Stimulated activated CD4-positive, alpha-beta T cell treated with anti-CD3 and anti-CD28 coated beads, TNF-alpha, amount 100 ng/mL, for 24 hours (primary cell): Measurements from ENCODE around the gene STYXL1.
"Not testable (repeated sequence)": the region's sequence is repeated elsewhere in the genome, so short reads cannot be mapped to it uniquely, and the experiment has no call there.

Source experiments
- DNase-seq, 3 experiments: peaks; one replicate each; pipeline ENCODE4 v3.0.0-alpha.2; 2020; ENCODE audit warnings: low read depth in 3 of 3

STYXL1 gene

DNA sequence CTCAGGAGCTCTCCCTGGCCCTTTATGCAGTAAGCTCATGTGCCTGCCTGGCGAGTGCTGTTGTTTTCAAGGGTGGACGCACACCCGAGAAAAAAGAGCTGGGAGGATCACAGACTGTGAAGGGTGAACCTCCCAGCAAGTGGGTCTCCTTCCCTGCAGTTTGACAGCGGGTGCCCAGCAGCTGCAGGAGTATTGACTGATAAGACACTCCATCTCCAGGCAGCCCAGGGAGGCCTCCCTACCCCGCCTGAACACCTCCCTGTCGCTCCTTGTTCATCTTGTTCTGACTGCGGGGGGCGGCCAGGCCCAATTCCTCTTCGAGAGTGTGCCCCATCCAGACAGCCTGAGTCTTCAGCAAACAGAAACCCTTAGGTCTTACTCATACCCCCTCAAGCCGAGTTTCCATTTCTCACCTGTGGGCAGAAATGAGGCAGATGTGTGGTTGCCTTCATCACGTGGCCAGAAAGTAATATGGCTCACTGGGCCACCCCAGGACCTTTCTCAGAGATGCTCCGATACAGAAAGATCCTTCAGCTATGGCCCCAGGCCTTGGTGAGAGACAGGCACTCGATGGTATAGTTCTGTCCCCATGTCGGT lies 17.3 kb upstream of the STYXL1 start:
- no peak for DNase-seq

DNA sequence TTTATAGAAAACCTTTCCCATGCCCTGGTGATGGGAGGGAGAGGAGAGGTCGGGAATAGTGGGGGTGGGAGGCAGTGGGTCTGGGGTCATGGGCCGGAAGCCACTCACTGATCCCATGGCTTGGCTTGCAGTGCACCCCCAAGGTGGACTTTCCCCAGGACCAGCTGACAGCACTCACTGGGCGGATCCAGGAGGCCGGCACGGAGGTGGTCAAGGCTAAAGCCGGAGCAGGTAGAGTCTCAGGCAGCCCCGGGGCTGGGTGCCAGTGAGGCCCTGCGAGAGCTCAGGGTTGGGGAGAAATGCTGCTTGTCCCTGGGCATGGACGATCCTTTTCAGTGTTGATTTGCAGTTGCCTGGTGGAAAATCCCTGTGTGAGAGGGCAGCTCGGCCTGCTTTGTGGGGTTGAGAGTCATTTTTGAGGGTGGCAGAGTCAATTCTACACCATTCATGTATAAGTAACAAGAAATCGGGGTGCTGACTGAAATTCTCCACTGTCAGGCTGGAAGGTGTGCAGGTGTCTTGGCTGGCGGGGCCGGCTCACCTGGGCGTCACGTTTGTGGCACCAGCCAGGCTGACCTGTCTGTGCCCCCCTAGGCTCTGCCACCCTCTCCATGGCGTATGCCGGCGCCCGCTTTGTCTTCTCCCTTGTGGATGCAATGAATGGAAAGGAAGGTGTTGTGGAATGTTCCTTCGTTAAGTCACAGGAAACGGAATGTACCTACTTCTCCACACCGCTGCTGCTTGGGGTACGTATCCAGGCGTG lies 16.6 kb upstream of the STYXL1 start:
- DNase-seq = no peak

DNA sequence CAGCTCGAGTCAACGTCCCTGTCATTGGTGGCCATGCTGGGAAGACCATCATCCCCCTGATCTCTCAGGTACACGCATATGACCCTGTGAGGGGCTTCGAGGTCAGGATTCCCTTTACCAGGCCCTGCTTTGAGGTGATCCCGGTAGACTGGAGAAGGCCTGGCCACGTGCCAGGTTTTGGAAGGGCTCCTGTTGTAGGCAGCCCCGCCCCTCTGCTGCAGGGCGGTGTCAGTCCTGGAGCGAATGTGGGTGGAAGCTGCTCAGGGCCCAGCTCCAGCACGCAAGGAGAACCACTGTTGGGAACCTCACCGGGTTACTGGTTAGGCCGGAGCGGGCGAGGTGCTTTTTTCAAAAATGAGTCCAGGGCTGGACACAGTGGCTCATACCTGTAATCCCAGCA lies 15.7 kb upstream of the STYXL1 start:
- DNase-seq = no peak

DNA sequence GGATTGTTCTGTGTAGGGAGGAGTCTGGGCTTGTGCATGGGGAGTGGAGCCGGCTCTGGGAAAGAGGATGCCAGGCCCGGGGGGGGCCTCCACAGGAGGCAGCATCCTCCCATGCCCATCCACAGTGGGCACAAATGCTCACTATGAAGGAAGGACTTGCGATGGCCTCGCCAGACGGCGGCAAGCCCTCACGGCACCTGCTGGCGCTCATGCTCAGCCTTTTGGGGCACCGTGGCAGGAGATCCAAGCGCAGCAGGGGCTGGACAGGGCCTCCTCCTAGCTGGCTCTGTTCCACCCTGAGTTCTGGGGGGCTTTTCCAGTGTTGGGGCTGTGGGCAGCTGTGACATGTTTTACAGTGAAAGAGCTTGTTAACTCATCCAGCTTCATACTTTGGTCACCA lies 15.3 kb upstream of the STYXL1 start:
- no peak for DNase-seq

DNA sequence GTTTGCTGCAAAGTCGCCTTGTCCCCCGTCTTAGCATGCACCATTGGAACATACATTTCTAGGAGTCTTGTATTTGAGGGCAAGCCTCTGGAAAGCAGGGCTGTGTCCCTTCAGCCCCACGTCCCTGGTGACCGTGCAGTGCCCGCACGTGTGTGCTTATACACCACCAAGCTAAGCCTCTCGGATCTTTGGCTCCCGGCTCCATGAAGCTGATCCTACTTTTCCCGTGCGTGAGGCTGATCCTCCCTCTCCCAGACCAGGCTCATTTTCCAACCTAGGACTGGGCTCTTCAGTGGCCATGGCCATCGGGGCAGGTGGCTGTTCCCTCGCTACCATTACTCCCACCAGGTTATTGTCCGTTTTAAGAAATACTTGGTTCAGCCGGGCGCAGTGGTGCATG lies 14.5 kb upstream of the STYXL1 start:
- no peak for DNase-seq

DNA sequence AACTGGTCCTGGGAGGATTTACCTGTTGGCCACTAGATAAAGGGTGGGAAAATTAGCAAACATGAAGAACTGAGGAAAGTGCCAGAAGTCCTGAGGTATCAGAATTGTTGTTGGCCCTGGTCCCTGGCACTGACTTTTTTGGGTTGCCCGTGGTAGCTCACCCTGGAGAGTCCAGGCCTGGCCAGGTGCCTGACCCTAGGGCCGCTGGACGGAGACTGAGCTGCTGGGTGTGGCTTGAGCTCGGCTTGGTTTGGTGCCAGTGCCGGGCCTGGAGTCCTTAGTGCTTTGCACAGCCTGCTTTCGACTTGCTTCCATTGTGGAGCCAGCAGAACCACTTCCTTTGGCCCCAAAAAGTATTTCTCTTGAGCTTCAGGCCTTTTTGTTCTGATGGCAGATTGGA lies 13.0 kb upstream of the STYXL1 start:
- no peak for DNase-seq

DNA sequence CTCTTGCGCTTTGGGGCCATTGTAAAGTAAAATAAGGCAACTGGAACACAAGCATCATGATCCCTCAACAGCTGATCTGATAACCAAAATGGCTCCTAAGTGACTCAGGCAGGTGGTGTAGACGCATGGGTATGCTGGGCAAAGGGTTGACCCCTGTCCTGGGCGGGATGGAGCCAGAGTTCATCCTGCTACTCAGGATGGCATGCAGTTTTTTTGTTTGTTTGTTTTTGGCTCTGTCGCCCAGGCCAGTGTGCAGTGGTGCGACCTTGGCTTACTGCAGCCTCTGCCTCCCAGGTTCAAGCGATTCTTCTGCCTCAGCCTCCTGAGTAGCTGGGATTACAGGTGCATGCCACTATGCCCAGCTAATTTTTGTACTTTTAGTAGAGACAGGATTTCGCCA lies 10.9 kb upstream of the STYXL1 start:
- DNase-seq = not testable (repeated sequence)

DNA sequence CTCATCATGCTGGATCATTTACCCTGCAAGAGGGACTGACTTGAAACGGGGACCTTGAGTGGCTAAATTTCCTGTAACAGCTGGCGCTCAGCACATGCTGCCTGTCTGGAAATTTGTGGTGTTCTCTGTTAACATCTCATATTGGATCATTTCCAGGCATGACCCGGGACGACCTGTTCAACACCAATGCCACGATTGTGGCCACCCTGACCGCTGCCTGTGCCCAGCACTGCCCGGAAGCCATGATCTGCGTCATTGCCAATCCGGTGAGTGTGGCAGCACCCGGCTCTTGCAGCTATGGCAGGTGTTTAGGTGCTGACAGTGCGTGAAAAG lies 10.0 kb upstream of the STYXL1 start:
- no peak for DNase-seq

DNA sequence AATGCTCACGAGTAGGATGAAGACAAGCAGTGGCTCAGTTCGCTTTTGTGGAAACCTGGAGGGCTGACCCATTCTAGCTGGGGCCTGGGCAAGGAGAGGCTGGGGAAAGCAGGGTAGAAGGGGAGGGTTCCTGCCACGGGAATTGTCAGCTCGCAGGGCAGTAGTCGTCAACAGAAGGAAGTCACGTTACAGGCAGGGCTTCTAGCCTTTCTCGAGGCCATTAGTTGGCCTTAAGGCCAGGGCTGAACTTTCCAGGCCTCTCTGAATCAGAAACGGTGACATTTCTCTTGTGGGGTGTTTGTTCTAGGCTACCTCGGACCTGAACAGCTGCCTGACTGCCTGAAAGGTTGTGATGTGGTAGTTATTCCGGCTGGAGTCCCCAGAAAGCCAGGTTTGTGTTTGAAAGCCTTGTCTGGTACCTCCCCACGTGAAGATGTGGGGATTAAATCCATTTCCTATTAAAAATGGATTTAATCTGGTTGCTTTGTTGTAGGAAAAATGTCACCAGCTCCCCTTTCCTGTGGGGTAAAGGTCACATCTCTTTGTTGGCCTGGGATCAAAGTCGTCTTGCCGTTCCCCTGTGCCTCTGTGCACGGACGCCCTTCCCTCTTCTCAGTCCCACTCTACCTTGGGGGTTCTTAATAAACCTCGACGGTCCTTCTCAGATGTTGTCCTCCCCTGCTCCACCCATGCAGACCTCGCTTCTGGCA lies 9.5 kb upstream of the STYXL1 start:
- DNase-seq = no peak

DNA sequence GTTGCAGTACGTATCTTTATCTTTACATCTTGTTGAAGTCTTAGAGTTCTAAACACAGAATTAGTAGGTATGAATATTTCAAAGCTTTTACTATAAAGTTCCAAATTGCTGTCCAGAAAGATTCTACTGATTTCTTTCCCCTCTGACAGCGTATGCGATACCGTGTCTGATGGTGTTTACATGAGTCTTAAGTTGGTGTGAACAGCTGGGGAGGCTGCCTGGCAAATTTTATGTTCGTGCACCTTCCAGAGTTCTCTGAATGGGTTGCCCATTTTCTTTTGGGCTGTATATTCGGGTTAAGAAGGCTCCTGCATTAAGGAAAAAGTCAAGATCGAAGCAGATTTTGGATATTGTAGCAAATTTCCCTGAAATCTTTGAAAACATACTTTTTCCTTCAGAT lies 8.4 kb upstream of the STYXL1 start:
- no peak for DNase-seq

DNA sequence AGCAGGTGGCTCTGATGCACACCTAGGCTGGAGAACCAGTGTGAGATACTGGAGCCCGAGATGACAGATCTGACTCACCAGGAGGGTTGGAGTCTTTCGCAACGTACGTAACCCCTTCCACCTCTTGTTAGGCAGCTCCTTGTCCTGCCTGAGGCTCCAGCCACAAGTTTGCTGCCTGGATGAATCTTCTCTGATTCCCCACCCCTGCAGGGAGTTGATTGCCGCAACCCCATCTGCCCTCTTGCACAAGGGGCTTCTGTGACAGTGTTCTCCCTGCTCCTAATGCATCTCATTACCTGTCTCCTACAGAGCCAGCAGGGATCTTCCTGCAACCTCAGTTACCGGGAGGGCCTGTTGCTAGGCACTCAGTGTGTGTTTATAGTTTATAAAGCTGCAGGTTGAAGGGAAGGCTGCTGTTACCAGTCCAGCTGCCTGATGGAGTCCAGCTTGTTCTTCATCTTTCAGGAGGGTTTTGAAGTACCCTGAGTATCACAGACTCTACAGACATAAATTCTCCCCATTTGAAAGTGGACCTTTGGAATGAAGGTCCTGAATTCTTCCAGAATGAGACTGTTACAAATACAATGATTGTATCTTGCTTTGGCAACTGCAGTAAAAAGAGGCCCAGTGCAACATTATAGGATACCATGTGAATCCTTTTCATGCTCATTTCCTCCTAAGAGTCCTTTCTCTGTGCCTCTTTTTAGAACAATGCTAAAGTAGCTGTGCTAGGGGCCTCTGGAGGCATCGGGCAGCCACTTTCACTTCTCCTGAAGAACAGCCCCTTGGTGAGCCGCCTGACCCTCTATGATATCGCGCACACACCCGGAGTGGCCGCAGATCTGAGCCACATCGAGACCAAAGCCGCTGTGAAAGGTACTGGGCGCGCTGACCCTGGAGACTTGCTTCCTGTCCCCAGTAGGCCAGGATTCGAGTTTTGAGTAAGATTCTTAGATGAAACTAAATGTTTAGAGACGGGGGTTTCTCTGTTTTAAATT lies 6.6 kb upstream of the STYXL1 start:
- no peak for DNase-seq

DNA sequence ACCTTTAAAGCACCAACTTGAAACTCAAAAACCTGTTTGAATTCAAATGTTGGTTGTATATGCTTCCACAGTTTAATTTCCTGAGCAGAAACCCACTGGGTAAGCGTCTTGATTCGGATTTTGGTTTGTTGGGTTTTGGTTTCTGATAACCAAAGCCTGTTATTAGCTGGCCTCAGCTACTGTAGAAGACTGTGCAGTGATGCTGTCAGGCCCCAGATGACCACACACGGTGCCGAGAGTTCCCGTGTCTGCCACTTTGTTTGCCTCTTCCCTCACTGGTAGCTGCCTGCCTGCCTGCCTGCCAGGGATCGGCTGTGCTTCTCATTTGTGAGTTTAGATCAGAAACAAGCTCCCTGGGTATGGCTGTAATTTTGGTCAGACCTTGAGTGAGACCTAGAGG lies 5.7 kb upstream of the STYXL1 start:
- DNase-seq = no peak

DNA sequence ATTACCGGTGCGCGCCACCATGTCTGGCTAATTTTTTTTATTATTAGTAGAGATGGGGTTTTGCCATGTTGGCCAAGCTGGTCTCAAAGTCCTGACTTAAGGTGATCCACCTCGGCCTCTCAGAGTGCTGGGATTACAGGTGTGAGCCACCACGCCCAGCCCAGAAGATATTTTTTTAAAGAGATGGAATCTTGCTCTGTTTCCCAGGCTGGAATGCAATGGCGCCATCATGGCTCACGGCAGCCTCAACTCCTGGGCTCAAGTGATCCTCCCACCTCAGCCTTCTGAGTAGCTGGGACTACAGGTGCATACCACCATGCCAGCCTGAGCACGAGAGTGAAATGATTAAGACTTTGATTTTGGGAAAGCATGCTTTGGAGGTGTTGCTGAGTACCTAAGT lies 4.9 kb upstream of the STYXL1 start:
- DNase-seq = not testable (repeated sequence)

DNA sequence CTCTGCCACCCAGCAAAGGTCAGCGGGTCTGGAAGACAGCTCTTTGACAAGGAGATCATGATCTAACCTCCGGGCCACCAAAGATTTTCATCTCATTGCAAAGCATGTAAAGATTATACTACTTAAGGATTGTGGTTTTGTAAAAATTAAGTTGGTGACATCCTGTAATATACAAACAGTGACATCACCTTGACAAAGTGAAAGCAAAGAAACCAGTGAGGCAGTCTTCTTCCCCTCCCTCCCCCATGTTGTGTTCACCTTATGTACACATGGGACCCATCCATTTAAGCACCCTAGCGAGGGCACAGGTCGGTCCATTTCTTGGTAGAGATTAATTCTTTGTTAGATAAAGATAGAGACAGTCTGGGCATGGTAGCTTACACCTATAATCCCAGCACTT lies 4.0 kb upstream of the STYXL1 start:
- no peak for DNase-seq

DNA sequence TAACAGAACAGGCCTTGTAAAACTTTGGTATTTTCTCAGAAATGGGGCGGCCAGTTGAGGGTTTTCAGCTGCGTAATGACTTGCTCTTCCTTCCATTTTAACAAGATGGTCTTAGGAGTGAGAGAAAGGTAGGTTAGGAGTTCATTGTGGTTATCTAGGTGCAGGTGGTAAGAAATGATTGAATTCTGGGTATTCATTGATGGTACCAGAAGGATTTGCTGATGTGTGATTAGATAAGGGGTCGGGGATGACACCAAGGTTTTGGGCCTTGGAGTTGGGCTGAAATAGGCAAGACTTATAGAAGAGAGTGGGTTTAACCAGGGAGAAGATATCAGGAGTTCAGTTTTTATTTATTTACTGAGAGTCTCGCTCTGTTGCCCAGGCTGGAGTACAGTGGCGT lies 2.7 kb upstream of the STYXL1 start:
- DNase-seq = no peak

DNA sequence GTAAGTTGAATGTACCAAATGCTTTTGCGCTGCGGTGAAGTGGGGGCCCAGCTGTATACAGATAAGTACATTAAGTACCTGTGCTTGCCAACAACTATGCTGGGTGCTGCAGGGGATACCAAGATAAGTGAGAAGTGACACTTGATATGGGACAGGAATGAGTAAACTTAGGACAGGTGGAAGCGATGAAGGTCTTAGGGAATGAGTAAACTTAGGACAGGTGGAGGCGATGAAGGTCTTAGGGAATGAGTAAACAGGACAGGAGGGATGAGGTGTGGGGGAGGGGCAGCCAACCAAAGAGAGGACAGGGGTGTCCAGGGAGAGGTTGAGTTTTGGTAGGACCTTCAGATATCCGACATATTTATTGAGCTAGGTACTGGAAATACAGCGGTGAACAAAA lies 1.5 kb upstream of the STYXL1 start:
- DNase-seq = no peak

DNA sequence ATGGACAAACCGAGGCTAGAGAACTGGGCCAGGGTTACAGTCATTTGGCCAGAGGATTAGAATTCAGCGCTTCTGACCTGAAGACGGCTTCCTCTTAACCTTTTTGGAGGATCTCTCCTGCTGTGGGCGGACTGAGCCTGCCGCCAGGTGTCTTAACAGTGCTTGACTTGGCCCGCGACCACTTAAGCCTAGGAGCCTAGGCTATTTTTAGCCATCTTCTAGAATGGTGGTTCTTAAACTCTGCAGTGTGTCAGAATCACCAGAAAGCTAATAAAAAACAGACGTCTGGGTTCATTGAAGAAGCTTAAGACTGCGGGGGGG lies 828 bp upstream of the STYXL1 start:
- DNase-seq = no peak

DNA sequence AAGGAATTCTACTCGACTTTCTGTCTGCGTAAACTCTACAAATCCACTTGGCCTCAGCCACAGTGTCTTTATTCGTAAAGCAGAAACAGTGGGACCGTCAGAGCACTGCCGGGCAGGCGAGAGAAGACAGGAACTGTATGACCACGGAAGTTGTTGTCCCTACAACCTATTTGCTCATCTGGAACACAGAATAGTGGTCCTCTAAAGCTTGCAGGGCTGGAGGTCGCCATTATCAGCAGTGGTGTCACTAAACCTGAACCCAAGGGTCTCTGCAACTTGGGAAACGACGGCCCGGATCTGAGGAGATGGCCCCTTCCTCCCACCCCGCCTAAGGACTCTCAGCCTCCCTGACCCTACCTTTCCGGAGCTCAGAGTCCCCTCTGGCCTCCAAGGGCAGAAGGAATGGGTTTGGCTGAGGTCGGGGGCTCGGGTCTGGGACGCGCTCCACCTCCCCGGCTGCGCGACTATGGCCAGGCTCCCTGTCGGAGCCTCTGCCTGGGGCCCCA lies 442 bp downstream of the STYXL1 start:
- DNase-seq = no peak

DNA sequence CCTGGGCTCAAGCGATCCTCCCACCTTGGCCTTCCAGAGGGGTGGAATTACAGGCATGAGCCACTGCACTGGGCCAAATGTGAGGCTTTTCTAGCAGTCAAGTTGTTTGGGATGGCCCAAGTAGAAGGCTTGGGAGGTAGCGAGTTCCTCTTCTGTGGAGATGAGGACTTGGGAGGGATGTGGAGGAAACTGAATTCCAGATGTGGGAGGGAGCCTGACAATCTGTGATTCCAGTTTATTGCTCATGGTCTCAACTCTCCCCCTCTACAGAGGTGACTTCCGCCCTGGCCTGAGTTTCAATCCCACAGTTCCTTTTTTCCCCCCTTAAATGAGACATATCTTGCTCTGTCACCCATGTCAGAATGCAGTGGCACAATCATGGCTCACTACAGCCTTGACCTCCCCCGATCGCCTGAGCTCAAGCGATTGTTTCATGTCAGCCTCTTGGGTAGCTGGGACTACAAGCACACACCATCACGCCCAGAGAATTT lies 3.4 kb downstream of the STYXL1 start:
- DNase-seq = no peak

DNA sequence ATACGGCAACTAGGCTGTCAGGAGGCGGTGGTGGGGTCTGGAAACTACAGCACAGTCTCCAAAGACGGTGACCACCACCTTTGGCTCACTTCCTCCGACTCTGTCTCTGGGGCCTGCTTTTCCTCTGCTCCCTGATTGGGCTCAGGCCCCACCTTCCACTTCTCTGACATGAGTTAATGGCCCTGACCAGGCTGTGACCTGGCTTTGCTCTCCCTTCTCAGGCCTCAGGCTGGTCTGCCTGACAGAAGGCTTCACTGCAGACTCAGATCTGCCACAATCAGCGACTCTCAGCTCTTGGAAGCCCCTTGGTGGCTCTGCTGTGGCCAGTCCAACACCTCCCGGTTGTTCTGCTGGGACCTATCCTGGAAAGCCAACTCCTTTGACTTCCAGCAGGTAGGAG lies 7.7 kb downstream of the STYXL1 start:
- DNase-seq = no peak

DNA sequence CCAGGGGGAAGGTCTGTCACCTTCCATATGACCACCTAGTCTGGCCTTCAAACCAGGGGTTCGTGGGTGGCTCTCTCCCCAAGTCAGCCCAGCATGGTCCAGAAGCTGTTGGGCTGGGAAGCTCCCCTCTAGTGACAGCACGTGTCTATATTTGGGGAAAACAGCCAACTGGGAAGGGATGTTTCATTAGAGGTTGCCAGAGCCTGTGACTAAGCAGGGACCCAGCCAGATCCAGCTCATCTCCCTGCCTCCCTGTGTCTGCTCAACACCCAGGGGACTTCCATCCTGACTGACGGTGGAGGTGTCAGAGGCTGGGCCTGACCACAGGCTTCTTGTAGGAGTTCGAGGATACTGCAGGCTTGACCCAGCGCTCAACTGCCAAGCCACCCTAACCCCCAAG lies 10.5 kb downstream of the STYXL1 start:
- DNase-seq = no peak

DNA sequence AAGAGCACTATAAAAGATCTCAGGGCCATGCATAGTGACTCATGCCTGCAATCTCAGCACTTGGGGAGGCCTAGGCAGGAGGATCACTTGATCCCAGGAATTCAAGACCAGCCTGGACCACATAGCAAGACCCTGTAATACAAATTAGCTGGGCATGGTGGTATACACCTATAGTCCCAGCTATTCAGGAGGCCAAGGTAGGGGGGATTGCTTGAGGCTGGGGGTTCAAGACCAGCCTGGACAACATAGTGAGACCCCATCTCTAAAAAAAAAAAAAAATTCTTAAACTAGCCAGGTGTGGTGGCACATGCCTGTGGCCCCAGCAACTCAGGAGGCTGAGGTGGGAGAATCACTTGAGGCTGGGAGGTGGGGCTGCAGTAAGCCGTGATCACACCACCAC lies 15.8 kb downstream of the STYXL1 start:
- no peak for DNase-seq
